CD4-positive, alpha-beta T cell (primary cell): ENCODE measurements around the gene FLT3LG. TPM values are rescaled to one million over a fixed set of nuclear protein-coding genes. Genes with fewer than 3 reads are reported as not detected.
A peak's percentile ranks its signal among the peaks of the same experiment; 100 is the strongest.

Experiments
- ATAC-seq: fragments of 200-7000 bp; cut with Tn5 transposase; one replicate; pipeline ENCODE4 v1.10.0; 2022; ENCODE audit warnings: mild to moderate bottlenecking; ENCODE audit not compliant: poor library complexity
- CTCF ChIA-PET: fragments of 350-600 bp; sonication (Branson Sonifier 250); formaldehyde crosslinking; loops from one replicate; lab custom pipeline; 2021; ENCODE audit warnings: antibody characterized with exemption, inconsistent platforms; lab: Charles Lee
- POLR2A ChIA-PET: fragments of 350-600 bp; sonication (Branson Sonifier 250); formaldehyde crosslinking; loops from one replicate; lab custom pipeline; 2021; ENCODE audit warnings: antibody characterized with exemption, inconsistent platforms; lab: Charles Lee
- DNase-seq, 14 experiments: peaks; one replicate each; pipeline ENCODE4 v3.0.0-alpha.2; 2013 to 2020; ENCODE audit warnings: mixed read lengths in 2 of 14
- H3K27ac ChIP-seq, 2 donors: one replicate each; pipeline versions ENCODE4 v1.5.1 to v1.7.0; 2013; ENCODE audit warnings: low read length in 2 of 2, low read depth in 1 of 2, mild to moderate bottlenecking in 1 of 2
- H3K27me3 ChIP-seq, 2 experiments: 1 replicate in 1 of 2; 2 replicates in 1 of 2; pipeline versions ENCODE4 v1.6.1 to v1.7.0; 2013; ENCODE audit warnings: low read length in 2 of 2, control low read depth in 1 of 2, mild to moderate bottlenecking in 1 of 2, moderate library complexity in 1 of 2; ENCODE audit not compliant: insufficient read depth in 2 of 2, control insufficient read depth in 1 of 2
- H3K36me3 ChIP-seq: one replicate; pipeline ENCODE4 v1.6.1; 2013; ENCODE audit warnings: low read length, control low read depth; ENCODE audit not compliant: insufficient read depth
- H3K4me1 ChIP-seq: one replicate; pipeline ENCODE4 v1.6.1; 2013; ENCODE audit warnings: low read length, control low read depth; ENCODE audit not compliant: insufficient read depth
- H3K4me3 ChIP-seq: one replicate; pipeline ENCODE4 v1.5.1; 2013; ENCODE audit warnings: mild to moderate bottlenecking, low read length, moderate library complexity
- H3K9me3 ChIP-seq, 2 experiments: 1 replicate in 1 of 2; 2 replicates in 1 of 2; pipeline versions ENCODE4 v1.6.1 to v1.7.0; 2013; ENCODE audit warnings: low read length in 2 of 2, mild to moderate bottlenecking in 2 of 2, control low read depth in 1 of 2, moderate library complexity in 1 of 2; ENCODE audit not compliant: control insufficient read depth in 1 of 2, insufficient read depth in 1 of 2
- H3K27ac Mint-ChIP-seq: one replicate; pipeline ENCODE4 v1.8.0; 2020; ENCODE audit warnings: mixed read lengths
- H3K27me3 Mint-ChIP-seq: one replicate; pipeline ENCODE4 v1.8.0; 2021; ENCODE audit warnings: mixed read lengths
- H3K36me3 Mint-ChIP-seq: one replicate; pipeline ENCODE4 v1.8.0; 2021; ENCODE audit warnings: low read depth, mixed read lengths
- H3K4me1 Mint-ChIP-seq: one replicate; pipeline ENCODE4 v1.8.0; 2021; ENCODE audit warnings: low read depth, mixed read lengths
- H3K4me3 Mint-ChIP-seq: one replicate; pipeline ENCODE4 v1.8.0; 2020; ENCODE audit warnings: mild to moderate bottlenecking, mixed read lengths
- H3K9me3 Mint-ChIP-seq: one replicate; pipeline ENCODE4 v1.8.0; 2020; ENCODE audit warnings: mixed read lengths
- CTCF ChIP-seq: fragments of 200-600 bp; IDR thresholded peaks from one replicate; pipeline ENCODE4 v1.8.0; 2022; ENCODE audit warnings: antibody characterized with exemption, mild to moderate bottlenecking
- intact Hi-C, 2 experiments: fragments of 100-400 bp; cut with DNase I in 1 of 2; cut with micrococcal nuclease in 1 of 2; formaldehyde crosslinking; loops; one replicate each; pipeline versions ENCODE4 v1.15.1 to v1.9.0; 2023 to 2025; cut with DNase I, micrococcal nuclease
- total RNA-seq, 174 experiments: library from RNA in 2 of 174; stranded (reverse) in 2 of 174; gene quantifications; one replicate each; pipeline ENCODE4 v1.2.3 and lab custom pipeline; 2021 to 2026

The FLT3LG gene
- total RNA-seq, 2 experiments from 2014 or later, result 311 to 325 TPM

- Mint-ChIP-seq H3K9me3 (no peaks in the 10 kb centered on the region), H3K36me3 (peaks cover 78% of the 10 kb centered on the region), H3K27me3 (no peaks in the 10 kb centered on the region), H3K4me1 (peaks cover 70% of the 10 kb centered on the region), H3K4me3 (peak overlapping the region; percentile 73), H3K27ac (peak overlapping the region; percentile 85)
- ChIA-PET POLR2A (interaction anchor here (0.8 to 2.5 kb wide), 9 partner anchors 7 to 184 kb away, joined by 3 to 14 read pairs (median 3); partner anchors contain the start of genes ALDH16A1 and PRMT1), CTCF (interaction anchor here (1.0 to 2.2 kb wide), 2 partner anchors 10 to 19 kb away, joined by 4 to 8 read pairs; partner anchors contain the start of gene FLT3LG)
- H3K36me3 ChIP-seq, result peaks cover 58% of the 10 kb centered on the region
- peaks cover 0 to 10% of the 10 kb centered on the region in 2 experiments for H3K9me3 ChIP-seq
- ATAC-seq (no peak), DNase-seq (peak in 2 of 14 experiments; percentile 35 to 48)
- H3K27ac ChIP-seq, result peak overlapping the region in 1 of 2 donors; percentile 30
- TF ChIP-seq CTCF, result no peak
- intact Hi-C loops, result loop anchor here in 1 of 2 experiments (10.0 kb wide), 1 partner anchor 322 kb away; the partner anchor contains the start of genes FUZ and MED25
- no peak overlapping the region for H3K4me3 ChIP-seq
- peaks cover 81% of the 10 kb centered on the region for H3K4me1 ChIP-seq
- no peaks in the 10 kb centered on the region for H3K27me3 ChIP-seq
Observed at GRCh38 chr19:49492573-49493405, 18.8 kb downstream of the FLT3LG start.

- Mint-ChIP-seq H3K27ac (peak overlapping the region; percentile 98), H3K27me3 (no peaks in the 10 kb centered on the region), H3K4me3 (peak overlapping the region; percentile 99), H3K4me1 (peaks cover 70% of the 10 kb centered on the region), H3K36me3 (peaks cover 74% of the 10 kb centered on the region), H3K9me3 (no peaks in the 10 kb centered on the region)
- H3K27ac ChIP-seq, result peak overlapping the region; percentile 94 to 96
- intact Hi-C loops, result loop anchor here (1.0 to 10.0 kb wide), 6 partner anchors 9 to 318 kb away; partner anchors contain the start of genes ALDH16A1 (in 2 of the 2), FLT3LG (in 1 of the 2), FUZ (in 1 of the 2) and MED25 (in 1 of the 2)
- H3K4me3 ChIP-seq, result peak overlapping the region; percentile 99
- TF ChIP-seq CTCF, result no peak
- ChIA-PET POLR2A (interaction anchor here (1.2 to 5.2 kb wide), 24 partner anchors 9 to 380 kb away, joined by 4 to 52 read pairs (median 10); partner anchors contain the start of genes AKT1S1, ALDH16A1, FCGRT and FUZ), CTCF (interaction anchor here (1.1 to 1.9 kb wide), 4 partner anchors 20 to 74 kb away, joined by 3 to 6 read pairs (median 4); no protein-coding TSS in a partner anchor)
- DNase-seq, result no peak
- H3K27me3 ChIP-seq, result no peaks in the 10 kb centered on the region
- peaks cover 71% of the 10 kb centered on the region for H3K4me1 ChIP-seq
- ATAC-seq, result no peak
- peaks cover 49% of the 10 kb centered on the region for H3K36me3 ChIP-seq
- peaks cover 0 to 9% of the 10 kb centered on the region in 2 experiments for H3K9me3 ChIP-seq
Observed at GRCh38 chr19:49496574-49497008, 22.6 kb downstream of the FLT3LG start.
